Endothelial cell of umbilical vein (primary cell): ENCODE measurements around the gene FAM3D. TPM values are rescaled to one million over a fixed set of nuclear protein-coding genes. Genes with fewer than 3 reads are reported as not detected.

ENCODE experiments used
- BruUV-seq: library from RNA; stranded (reverse); fragments of 400-500 nt; replicated peaks from 2 replicates; lab custom pipeline; 2021; lab: Mats Ljungman, UMichigan
- CTCF ChIA-PET: fragments of 300-600, 350-600 bp; sonication (Branson Sonifier 250); formaldehyde crosslinking; loops from one replicate; lab custom pipeline; 2021; ENCODE audit warnings: antibody characterized with exemption, inconsistent platforms; lab: Charles Lee
- POLR2A ChIA-PET: fragments of 300-600, 350-600 bp; sonication (Branson Sonifier 250); formaldehyde crosslinking; loops from one replicate; lab custom pipeline; 2021; ENCODE audit warnings: antibody characterized with exemption, inconsistent platforms; lab: Charles Lee
- DNase-seq: peaks from one replicate; pipeline ENCODE4 v3.0.0-alpha.2; 2011; ENCODE audit warnings: low read depth, low spot score
- FAIRE-seq: peaks from 2 replicates; lab custom pipeline; 2011; peaks lifted over from hg19 to GRCh38; lab: Jason Lieb, UNC
- H2AFZ ChIP-seq: 2 replicates; pipeline ENCODE4 v1.6.0; 2012; ENCODE audit warnings: low read depth, low read length, control low read depth, inconsistent platforms
- H3K27ac ChIP-seq: 2 replicates; pipeline ENCODE4 v1.5.1; 2011; ENCODE audit warnings: low read depth, mild to moderate bottlenecking, control low read depth, low read length, moderate library complexity; ENCODE audit not compliant: insufficient read depth
- H3K27me3 ChIP-seq, 2 experiments: 2 replicates each; pipeline versions ENCODE4 v1.6.0 to v1.6.1; 2011; ENCODE audit warnings: low read length in 2 of 2, mixed read lengths in 1 of 2; ENCODE audit not compliant: control insufficient read depth in 2 of 2, insufficient read depth in 2 of 2
- H3K36me3 ChIP-seq, 2 experiments: 2 replicates in 1 of 2; 3 replicates in 1 of 2; pipeline ENCODE4 v1.5.1; 2011; ENCODE audit warnings: low read length in 2 of 2, mild to moderate bottlenecking in 1 of 2, moderate library complexity in 1 of 2; ENCODE audit not compliant: control insufficient read depth in 2 of 2, insufficient read depth in 2 of 2; ENCODE audit errors: extremely low read depth in 1 of 2
- H3K4me1 ChIP-seq: 3 replicates; pipeline ENCODE4 v1.5.1; 2011; ENCODE audit warnings: mild to moderate bottlenecking, low read length; ENCODE audit not compliant: control insufficient read depth, insufficient read depth; ENCODE audit errors: extremely low read depth
- H3K4me2 ChIP-seq: 2 replicates; pipeline ENCODE4 v1.6.1; 2011; ENCODE audit warnings: low read length, control low read depth, mixed read lengths; ENCODE audit not compliant: insufficient read depth
- H3K4me3 ChIP-seq, 3 experiments: fragments of 200-600 bp in 1 of 3; sonication (generic), shearing (Covaris generic) in 1 of 3; replicated peaks in 1 of 3; 2 replicates each; pipeline ENCODE4 v1.5.1; 2011 to 2016; ENCODE audit warnings: control low read depth in 3 of 3, low read length in 3 of 3, mild to moderate bottlenecking in 2 of 3, inconsistent platforms in 1 of 3, low read depth in 1 of 3, moderate library complexity in 1 of 3; ENCODE audit not compliant: insufficient read depth in 1 of 3
- H3K79me2 ChIP-seq: 2 replicates; pipeline ENCODE4 v1.6.0; 2012; ENCODE audit warnings: low read length, inconsistent platforms; ENCODE audit not compliant: control insufficient read depth, insufficient read depth
- H3K9ac ChIP-seq: replicated peaks from 2 replicates; pipeline ENCODE3; 2011; ENCODE audit warnings: low read length, control low read depth; ENCODE audit not compliant: insufficient read depth; ENCODE audit errors: extremely low read depth
- H3K9me1 ChIP-seq: replicated peaks from 3 replicates; pipeline ENCODE4 v1.6.0; 2011; ENCODE audit warnings: mild to moderate bottlenecking, low read length; ENCODE audit not compliant: control insufficient read depth, insufficient read depth; ENCODE audit errors: extremely low read depth
- H3K9me3 ChIP-seq: replicated peaks from 2 replicates; pipeline ENCODE4 v1.5.1; 2012; ENCODE audit warnings: low read length, inconsistent platforms; ENCODE audit not compliant: control insufficient read depth, insufficient read depth
- H4K20me1 ChIP-seq: replicated peaks from 2 replicates; pipeline ENCODE3; 2011; ENCODE audit warnings: mild to moderate bottlenecking, low read length; ENCODE audit not compliant: control insufficient read depth, insufficient read depth; ENCODE audit errors: extremely low read depth
- CTCF ChIP-seq, 2 donors: IDR thresholded peaks; 1 replicate in 1 of 2; 2 replicates in 1 of 2; pipeline ENCODE4 v1.5.1; 2011; ENCODE audit warnings: low read length in 2 of 2, mild to moderate bottlenecking in 2 of 2, moderate library complexity in 2 of 2, control low read depth in 1 of 2, inconsistent platforms in 1 of 2, low read depth in 1 of 2; ENCODE audit not compliant: insufficient read depth in 1 of 2; ENCODE audit errors: extremely low read depth in 1 of 2
- EZH2 ChIP-seq: IDR thresholded peaks from 2 replicates; pipeline ENCODE4 v1.6.1; 2012; ENCODE audit warnings: borderline replicate concordance, low read depth, mild to moderate bottlenecking, moderate library complexity, low read length, inconsistent platforms; ENCODE audit not compliant: severe bottlenecking
- FOS ChIP-seq: IDR thresholded peaks from 2 replicates; pipeline ENCODE4 v1.6.1; 2011; ENCODE audit warnings: mild to moderate bottlenecking, low read length, moderate library complexity, borderline replicate concordance; ENCODE audit not compliant: insufficient read depth
- GATA2 ChIP-seq: IDR thresholded peaks from 2 replicates; pipeline ENCODE4 v1.7.0; 2011; ENCODE audit warnings: low read depth, mild to moderate bottlenecking, moderate library complexity, mixed read lengths, low read length; ENCODE audit not compliant: insufficient read length, insufficient read depth
- JUN ChIP-seq: IDR thresholded peaks from 2 replicates; pipeline ENCODE4 v1.6.1; 2011; ENCODE audit warnings: borderline replicate concordance, low read depth; ENCODE audit not compliant: insufficient read length, insufficient read depth
- MAX ChIP-seq: IDR thresholded peaks from 2 replicates; pipeline ENCODE4 v1.6.1; 2011; ENCODE audit not compliant: insufficient read depth, insufficient read length
- MYC ChIP-seq: IDR thresholded peaks from one replicate; pipeline ENCODE4 v1.6.1; 2011; ENCODE audit warnings: mild to moderate bottlenecking, low read depth, low read length
- POLR2A ChIP-seq: IDR thresholded peaks from 2 replicates; pipeline ENCODE4 v1.6.1; 2012; ENCODE audit warnings: low read depth, mild to moderate bottlenecking, control low read depth, low read length
- POLR2AphosphoS5 ChIP-seq: IDR thresholded peaks from 2 replicates; pipeline ENCODE4 v1.6.1; 2012; ENCODE audit warnings: low read depth, mild to moderate bottlenecking, control low read depth, low read length, moderate library complexity; ENCODE audit not compliant: insufficient read depth
- dilution Hi-C: fragments of 300-500 bp; cut with MboI; formaldehyde crosslinking; loops from one replicate; pipeline ENCODE4 v1.15.0; 2019; ENCODE audit warnings: low sequenced_read_pairs; ENCODE audit not compliant: extremely low pct_ligation_motif_present
- intact Hi-C: fragments of 100-400 bp; cut with micrococcal nuclease; formaldehyde crosslinking; loops from one replicate; pipeline ENCODE4 v1.10.0; 2022
- polyA plus RNA-seq, 4 experiments: library from polyadenylated mRNA; depleted of rRNA in 3 of 4; stranded (reverse) in 3 of 4; unstranded in 1 of 4; fragments of >200 nt; gene quantifications; 2 replicates each; pipeline versions ENCODE4 v1.2.1 to v1.2.3, GENCODE V29; 2011 to 2012; ENCODE audit warnings: missing spikeins in 1 of 4
- total RNA-seq: library from RNA; stranded (reverse); gene quantifications from 2 replicates; pipeline ENCODE4 v1.2.3, GENCODE V29; 2021

Gene FAM3D
- total and polyA plus RNA-seq, 2 donors (not counting 3 experiments of a cell fraction or from before 2014, with no cell fraction given), result 0.12 TPM; not detected in 1

GRCh38 chr3:58652624-58653023, 13.9 kb downstream of the FAM3D start:
- Histone ChIP-seq H3K79me2 (no peaks in the 10 kb centered on the region), H4K20me1 (no peaks in the 10 kb centered on the region), H3K27ac (no peak overlapping the region), H3K36me3 (no peaks in the 10 kb centered on the region), H3K9me1 (no peaks in the 10 kb centered on the region), H2AFZ (no peak overlapping the region), H3K4me2 (no peak overlapping the region), H3K27me3 (peaks cover 0 to 2% of the 10 kb centered on the region in 2 experiments), H3K4me1 (peaks cover 10% of the 10 kb centered on the region), H3K4me3 (no peak overlapping the region), H3K9ac (no peak overlapping the region), H3K9me3 (no peaks in the 10 kb centered on the region)
- FAIRE-seq, result no peak
- TF ChIP-seq JUN (no peak), GATA2 (no peak), POLR2AphosphoS5 (no peak), MYC (no peak), FOS (no peak), CTCF (IDR thresholded peaks at IDR 0.05; ENCODE audit: extremely low read depth in 1 of 2, insufficient read depth in 1 of 2, low read depth in 1 of 2, low read length in 2 of 2) (no peak), POLR2A (no peak), MAX (no peak), EZH2 (no peak)
- dilution Hi-C loops (no loop called here), intact Hi-C loops (no loop called here)
- no TSS peak for BruUV-seq
- ChIA-PET POLR2A (no interaction called here), CTCF (interaction anchor here (1.9 kb wide), 1 partner anchor 22 kb away, joined by 6 read pairs; no protein-coding TSS in a partner anchor)
- no peak for DNase-seq
